Astrocyte (in vitro differentiated cells and primary cell): Measurements from ENCODE around the gene EP300.
"Not testable (repeated sequence)": the region's sequence is repeated elsewhere in the genome, so short reads cannot be mapped to it uniquely, and the experiment has no call there.

Source experiments
- EZH2 ChIP-seq: IDR thresholded peaks from 2 replicates; pipeline ENCODE4 v1.6.1; 2012; ENCODE audit warnings: mild to moderate bottlenecking, low read length, inconsistent platforms; ENCODE audit not compliant: insufficient read depth
- TF ChIP-seq, protein P1 (sequence below): IDR thresholded peaks from 2 replicates; pipeline ENCODE4 v1.5.1; 2011; ENCODE audit warnings: low read depth, mild to moderate bottlenecking, inconsistent platforms, low read length, moderate library complexity; ENCODE audit not compliant: insufficient read depth

GRCh38 chr22:41106969-41107325 lies 14.6 kb downstream of the EP300 start:
- TF ChIP-seq, protein P1, sequence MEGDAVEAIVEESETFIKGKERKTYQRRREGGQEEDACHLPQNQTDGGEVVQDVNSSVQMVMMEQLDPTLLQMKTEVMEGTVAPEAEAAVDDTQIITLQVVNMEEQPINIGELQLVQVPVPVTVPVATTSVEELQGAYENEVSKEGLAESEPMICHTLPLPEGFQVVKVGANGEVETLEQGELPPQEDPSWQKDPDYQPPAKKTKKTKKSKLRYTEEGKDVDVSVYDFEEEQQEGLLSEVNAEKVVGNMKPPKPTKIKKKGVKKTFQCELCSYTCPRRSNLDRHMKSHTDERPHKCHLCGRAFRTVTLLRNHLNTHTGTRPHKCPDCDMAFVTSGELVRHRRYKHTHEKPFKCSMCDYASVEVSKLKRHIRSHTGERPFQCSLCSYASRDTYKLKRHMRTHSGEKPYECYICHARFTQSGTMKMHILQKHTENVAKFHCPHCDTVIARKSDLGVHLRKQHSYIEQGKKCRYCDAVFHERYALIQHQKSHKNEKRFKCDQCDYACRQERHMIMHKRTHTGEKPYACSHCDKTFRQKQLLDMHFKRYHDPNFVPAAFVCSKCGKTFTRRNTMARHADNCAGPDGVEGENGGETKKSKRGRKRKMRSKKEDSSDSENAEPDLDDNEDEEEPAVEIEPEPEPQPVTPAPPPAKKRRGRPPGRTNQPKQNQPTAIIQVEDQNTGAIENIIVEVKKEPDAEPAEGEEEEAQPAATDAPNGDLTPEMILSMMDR: not testable (repeated sequence)
- TF ChIP-seq EZH2: not testable (repeated sequence)
